Fibroblast of the aortic adventitia (primary cell): ENCODE measurements around the gene CAMTA1. TPM values are rescaled to one million over a fixed set of nuclear protein-coding genes. Genes with fewer than 3 reads are reported as not detected.
A peak's percentile ranks its signal among the peaks of the same experiment; 100 is the strongest.

Experiments used
- DNase-seq: peaks from one replicate; pipeline ENCODE4 v3.0.0-alpha.2; 2010; ENCODE audit warnings: low read depth
- H3K4me3 ChIP-seq: 2 replicates; pipeline ENCODE4 v1.5.1; 2011; ENCODE audit warnings: low read depth, mild to moderate bottlenecking, control low read depth, low read length, moderate library complexity
- CTCF ChIP-seq: IDR thresholded peaks from 2 replicates; pipeline ENCODE4 v1.5.1; 2011; ENCODE audit warnings: mild to moderate bottlenecking, low read length, control low read depth, inconsistent platforms; ENCODE audit not compliant: insufficient read depth
- total RNA-seq: library from RNA; depleted of rRNA; stranded (reverse); fragments of >200 nt; gene quantifications from 2 replicates; pipeline ENCODE4 v1.2.3, GENCODE V29; 2012; ENCODE audit warnings: low replicate concordance

Gene CAMTA1
- total RNA-seq, 1 donor: 91.9 TPM

DNA sequence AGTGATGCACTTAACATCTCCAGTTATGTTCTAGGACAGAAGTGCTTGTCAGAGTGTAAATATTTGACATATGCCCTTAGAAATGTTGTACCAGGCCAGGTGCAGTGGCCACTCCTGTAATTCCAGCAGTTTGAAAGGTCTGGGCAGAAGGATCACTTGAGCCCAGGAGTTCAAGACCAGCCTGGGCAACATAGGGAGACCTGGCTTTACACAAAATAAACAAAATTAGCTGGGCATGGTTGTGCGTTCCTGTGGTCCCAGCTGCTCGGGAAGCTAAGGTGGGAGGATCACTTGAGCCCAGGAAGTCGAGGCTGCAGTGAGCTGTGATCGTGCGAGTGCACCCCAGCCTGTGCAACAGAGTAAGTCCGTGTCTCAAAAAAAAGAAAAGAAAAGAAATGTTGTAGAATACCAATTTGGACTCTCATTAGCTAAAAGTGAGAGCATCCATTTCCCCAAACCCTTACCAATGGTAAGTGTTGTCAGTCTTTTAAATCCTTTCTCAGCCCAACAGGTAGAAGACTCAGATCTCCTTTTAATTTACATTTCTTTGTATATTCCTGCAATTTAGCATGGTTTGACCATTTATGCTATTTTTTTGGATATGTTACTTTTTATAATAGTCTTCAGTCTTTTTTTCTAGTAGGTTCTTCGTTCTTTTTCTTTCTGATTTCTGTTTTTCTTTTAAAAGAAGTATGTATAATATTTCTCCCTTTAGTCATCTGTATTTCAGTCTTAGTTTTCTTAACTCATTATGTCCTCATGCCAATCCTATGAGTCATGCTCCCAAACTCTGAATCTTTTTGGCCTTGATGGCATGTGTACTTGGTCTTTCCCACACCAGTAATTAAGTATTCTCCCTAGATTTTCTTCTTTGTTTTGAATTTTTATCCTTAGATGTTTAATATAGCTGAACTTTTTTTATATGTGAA is 74.4 kb downstream of the CAMTA1 start:
- peak; percentile 99 for DNase-seq
- H3K4me3 ChIP-seq: peak overlapping the region; percentile 7
- no peak for TF ChIP-seq CTCF

GRCh38 chr1:6860401-6860800 is 75.1 kb downstream of the CAMTA1 start:
- no peak for TF ChIP-seq CTCF
- DNase-seq: peak; percentile 64
- no peak overlapping the region for H3K4me3 ChIP-seq

- DNase-seq: no peak
- no peak for TF ChIP-seq CTCF
- no peak overlapping the region for H3K4me3 ChIP-seq
These were observed 75.9 kb downstream of the CAMTA1 start for GRCh38 chr1:6861075-6861724.

DNA sequence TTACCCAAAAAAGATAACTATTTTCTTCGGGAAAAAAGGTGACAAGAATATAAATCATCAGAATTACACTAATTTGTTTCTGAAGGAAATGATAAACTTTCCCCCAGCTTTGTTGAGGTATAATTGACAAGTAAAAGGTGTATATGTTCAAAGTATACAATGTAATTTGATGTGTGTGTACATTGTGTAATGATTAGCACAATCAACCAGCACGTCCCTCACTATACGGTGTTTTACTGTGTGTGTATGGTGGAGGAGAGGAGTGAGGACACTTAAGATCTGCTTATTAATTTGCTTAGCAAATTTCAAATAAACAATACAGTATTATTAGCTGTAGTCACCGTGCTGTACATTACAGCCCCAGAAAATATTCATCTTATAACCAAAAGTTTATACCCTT is 77.7 kb downstream of the CAMTA1 start:
- no peak for DNase-seq
- H3K4me3 ChIP-seq: no peak overlapping the region

GRCh38 chr1:6864166-6864565 is 78.9 kb downstream of the CAMTA1 start:
- no peak overlapping the region for H3K4me3 ChIP-seq
- DNase-seq: no peak
- no peak for TF ChIP-seq CTCF

More for the DNA sequence above, 77.7 kb downstream of the CAMTA1 start:
- TF ChIP-seq CTCF: no peak

GRCh38 chr1:6866825-6867224 is 81.6 kb downstream of the CAMTA1 start:
- no peak for TF ChIP-seq CTCF
- DNase-seq: no peak

More at GRCh38 chr1:6866825-6867224, 81.6 kb downstream of the CAMTA1 start:
- no peak overlapping the region for H3K4me3 ChIP-seq
